Right ventricle myocardium inferior (tissue), 1 donor: ENCODE results near the gene HELT. TPM values are rescaled to one million over a fixed set of nuclear protein-coding genes. Genes with fewer than 3 reads are reported as not detected.

Source experiments
- total RNA-seq: library from RNA; stranded (reverse); fragmentation: NEBNext Ultra II Directional; extraction: Animal tissue kit (Norgen Biotek cat#: 25700); gene quantifications from one replicate; pipeline ENCODE4 v1.2.1, GENCODE V29; 2021
- donor health status: DM: no; HTN: yes; CAD: no; lungs with severe emphysema.

Gene HELT
- total RNA-seq, 1 donor from 2014 or later = not detected

Other genes with a start within 250 kb of the HELT start
- gene ACSL1, start 192.5 kb upstream of the HELT start, total RNA-seq = 445 TPM
- gene SLC25A4, start 124.8 kb downstream of the HELT start, total RNA-seq = 2,233 TPM
- 11.3 TPM for gene CFAP97, start 185.5 kb downstream of the HELT start, total RNA-seq
- gene SNX25, start 191.1 kb downstream of the HELT start, total RNA-seq = 10.9 TPM